CD14-positive monocyte (primary cell): ENCODE data around the gene TRIM40. TPM values are rescaled to one million over a fixed set of nuclear protein-coding genes. Genes with fewer than 3 reads are reported as not detected.
A peak's percentile ranks its signal among the peaks of the same experiment; 100 is the strongest.

Experiments
- DNase-seq, 3 donors: peaks; one replicate each; pipeline ENCODE4 v3.0.0-alpha.2; 2011 to 2022
- H2AFZ ChIP-seq: 2 replicates; pipeline ENCODE4 v1.6.0; 2012; ENCODE audit warnings: mild to moderate bottlenecking, low read depth, low read length, inconsistent platforms; ENCODE audit not compliant: insufficient read depth, poor library complexity, severe bottlenecking
- H3K27ac ChIP-seq, 2 donors: 1 replicate in 1 of 2; 2 replicates in 1 of 2; pipeline ENCODE4 v1.5.1; 2012 to 2013; ENCODE audit warnings: low read length in 2 of 2, control low read depth in 1 of 2, inconsistent platforms in 1 of 2, low read depth in 1 of 2, mild to moderate bottlenecking in 1 of 2
- H3K27me3 ChIP-seq, 2 donors: one replicate each; pipeline versions ENCODE4 v1.6.0 to v1.6.1; 2011 to 2013; ENCODE audit warnings: low read length in 2 of 2; ENCODE audit not compliant: control insufficient read depth in 2 of 2, insufficient read depth in 2 of 2
- H3K36me3 ChIP-seq, 2 donors: replicated peaks in 1 of 2; 1 replicate in 1 of 2; 2 replicates in 1 of 2; pipeline versions ENCODE4 v1.5.1 to v1.6.1; 2012 to 2013; ENCODE audit warnings: low read length in 2 of 2, control low read depth in 1 of 2, inconsistent platforms in 1 of 2, mild to moderate bottlenecking in 1 of 2; ENCODE audit not compliant: insufficient read depth in 2 of 2, control insufficient read depth in 1 of 2
- H3K4me1 ChIP-seq, 2 donors: 1 replicate in 1 of 2; 2 replicates in 1 of 2; pipeline versions ENCODE4 v1.5.1 to v1.6.1; 2012 to 2013; ENCODE audit warnings: low read length in 2 of 2, control low read depth in 1 of 2, inconsistent platforms in 1 of 2, mild to moderate bottlenecking in 1 of 2, moderate library complexity in 1 of 2; ENCODE audit not compliant: insufficient read depth in 2 of 2, control insufficient read depth in 1 of 2
- H3K4me2 ChIP-seq: replicated peaks from 2 replicates; pipeline ENCODE3; 2012; ENCODE audit warnings: low read length, moderate library complexity, mild to moderate bottlenecking; ENCODE audit not compliant: poor library complexity, severe bottlenecking; ENCODE audit errors: extremely low read depth
- H3K4me3 ChIP-seq, 3 experiments: fragments of 200-600 bp in 1 of 3; sonication (generic) in 1 of 3; replicated peaks in 1 of 3; 1 replicate in 2 of 3; 2 replicates in 1 of 3; pipeline ENCODE4 v1.5.1; 2011 to 2013; ENCODE audit warnings: low read length in 3 of 3, mild to moderate bottlenecking in 3 of 3, control low read depth in 2 of 3, low read depth in 2 of 3, inconsistent platforms in 1 of 3, moderate library complexity in 1 of 3
- H3K79me2 ChIP-seq: 2 replicates; pipeline ENCODE4 v1.6.0; 2012; ENCODE audit warnings: mild to moderate bottlenecking, control low read depth, inconsistent platforms, low read length, moderate library complexity; ENCODE audit not compliant: insufficient read depth
- H3K9ac ChIP-seq: 2 replicates; pipeline ENCODE4 v1.6.0; 2017; ENCODE audit warnings: low read length, mild to moderate bottlenecking; ENCODE audit not compliant: insufficient read depth, poor library complexity, severe bottlenecking
- H3K9me3 ChIP-seq, 2 donors: replicated peaks in 1 of 2; 1 replicate in 1 of 2; 2 replicates in 1 of 2; pipeline versions ENCODE4 v1.5.1 to v1.6.1; 2012 to 2013; ENCODE audit warnings: low read length in 2 of 2, control low read depth in 1 of 2; ENCODE audit not compliant: control insufficient read depth in 1 of 2, insufficient read depth in 1 of 2
- H4K20me1 ChIP-seq: 2 replicates; pipeline ENCODE4 v1.6.0; 2012; ENCODE audit warnings: mild to moderate bottlenecking, low read length, control low read depth, moderate library complexity; ENCODE audit not compliant: insufficient read depth
- H3K27ac Mint-ChIP-seq, 7 donors: one replicate each; pipeline ENCODE4 v1.8.0; 2020; ENCODE audit warnings: mild to moderate bottlenecking in 7 of 7, mixed read lengths in 7 of 7, moderate library complexity in 6 of 7, inconsistent platforms in 2 of 7
- H3K27me3 Mint-ChIP-seq, 3 donors: one replicate each; pipeline ENCODE4 v1.8.0; 2021 to 2022; ENCODE audit warnings: low read depth in 3 of 3, mild to moderate bottlenecking in 3 of 3, mixed read lengths in 3 of 3, moderate library complexity in 3 of 3, inconsistent platforms in 1 of 3
- H3K36me3 Mint-ChIP-seq, 2 donors: one replicate each; pipeline ENCODE4 v1.8.0; 2020; ENCODE audit warnings: mixed read lengths in 2 of 2, inconsistent platforms in 1 of 2, mild to moderate bottlenecking in 1 of 2
- H3K4me1 Mint-ChIP-seq: one replicate; pipeline ENCODE4 v1.8.0; 2020; ENCODE audit warnings: mild to moderate bottlenecking, mixed read lengths
- H3K4me3 Mint-ChIP-seq, 2 donors: one replicate each; pipeline ENCODE4 v1.8.0; 2020; ENCODE audit warnings: mild to moderate bottlenecking in 2 of 2, mixed read lengths in 2 of 2, moderate library complexity in 1 of 2
- H3K9me3 Mint-ChIP-seq, 7 donors: one replicate each; pipeline ENCODE4 v1.8.0; 2020 to 2022; ENCODE audit warnings: mixed read lengths in 7 of 7, mild to moderate bottlenecking in 6 of 7, moderate library complexity in 6 of 7, inconsistent platforms in 2 of 7
- CTCF ChIP-seq: fragments of 200-600 bp; IDR thresholded peaks from one replicate; pipeline ENCODE4 v1.8.0; 2022; ENCODE audit warnings: antibody characterized with exemption, mild to moderate bottlenecking
- WGBS: methylation state at CpG from one replicate; pipeline ENCODE4 v1.1.5; 2013; ENCODE audit warnings: missing lambda C conversion rate; ENCODE audit not compliant: insufficient coverage; 5-methylcytosine and 5-hydroxymethylcytosine counted together
- intact Hi-C, 2 donors: fragments of 100-400 bp; cut with micrococcal nuclease; formaldehyde crosslinking; loops; one replicate each; pipeline versions ENCODE4 v1.15.0 to v1.15.1; 2023
- polyA minus RNA-seq: library from RNA; depleted of rRNA, polyadenylated mRNA; stranded (reverse); fragments of >200 nt; gene quantifications from 2 replicates; pipeline ENCODE4 v1.2.3, GENCODE V29; 2012
- polyA plus RNA-seq, 3 donors: library from polyadenylated mRNA; depleted of rRNA in 1 of 3; unstranded in 2 of 3; stranded (reverse) in 1 of 3; fragments of 300-500 nt in 2 of 3; fragments of >200 nt in 1 of 3; fragmentation: Illumina TruSeq in 2 of 3; gene quantifications; 1 replicate in 2 of 3; 2 replicates in 1 of 3; pipeline ENCODE4 v1.2.3, GENCODE V29; 2012 to 2021
- total RNA-seq, 12 experiments: library from RNA in 1 of 12; stranded (reverse) in 1 of 12; fragments of 120-200 nt in 1 of 12; gene quantifications; one replicate each; pipeline ENCODE4 v1.2.4 and lab custom pipeline; 2013 to 2026; ENCODE audit warnings: mixed read lengths in 6 of 12, inconsistent platforms in 1 of 12

Gene TRIM40, protein sequence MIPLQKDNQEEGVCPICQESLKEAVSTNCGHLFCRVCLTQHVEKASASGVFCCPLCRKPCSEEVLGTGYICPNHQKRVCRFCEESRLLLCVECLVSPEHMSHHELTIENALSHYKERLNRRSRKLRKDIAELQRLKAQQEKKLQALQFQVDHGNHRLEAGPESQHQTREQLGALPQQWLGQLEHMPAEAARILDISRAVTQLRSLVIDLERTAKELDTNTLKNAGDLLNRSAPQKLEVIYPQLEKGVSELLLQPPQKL
- total RNA-seq (2013): 0.04 TPM
- polyA plus RNA-seq (not detected), polyA minus RNA-seq (not detected in 2 replicates), total RNA-seq (lab: John Stamatoyannopoulos, UW) (0 to 0.81 (median 0) reads per million in 11 experiments)

- Mint-ChIP-seq H3K27me3 (peaks cover 26 to 32% (median 28%) of the 10 kb centered on the region in 3 donors), H3K27ac (no peak within 1 kb of the TSS), H3K4me3 (peak within 1 kb of the TSS in 1 of 2 donors; percentile 52), H3K36me3 (peaks cover 0 to 2% of the 10 kb centered on the region in 2 donors), H3K4me1 (peaks cover 4% of the 10 kb centered on the region), H3K9me3 (peaks cover 0 to 2% (median 0%) of the 10 kb centered on the region in 7 donors)
- Histone ChIP-seq H3K36me3 (no peaks in the 10 kb centered on the region), H3K9ac (no peak within 1 kb of the TSS), H3K4me1 (no peaks in the 10 kb centered on the region), H2AFZ (no peak within 1 kb of the TSS), H4K20me1 (no peaks in the 10 kb centered on the region), H3K4me3 (no peak within 1 kb of the TSS), H3K9me3 (no peaks in the 10 kb centered on the region), H3K27ac (no peak within 1 kb of the TSS), H3K27me3 (peaks cover 14 to 29% of the 10 kb centered on the region in 2 donors), H3K4me2 (no peak within 1 kb of the TSS), H3K79me2 (no peaks in the 10 kb centered on the region)
- no peak for DNase-seq
- WGBS: no CpG with 5 or more reads among the region's 4 CpGs
- intact Hi-C loops: no loop called here
- no peak for TF ChIP-seq CTCF
These were observed at the start of gene TRIM40 for GRCh38 chr6:30135757-30136156. Gene TRIM40, plus strand, starts transcription at chr6:30136140. Its CDS starts 897 bp downstream, at chr6:30137037.

- Histone ChIP-seq H3K79me2 (no peaks in the 10 kb centered on the region), H4K20me1 (no peaks in the 10 kb centered on the region), H3K4me2 (no peak overlapping the region), H3K9ac (no peak overlapping the region), H3K4me1 (no peaks in the 10 kb centered on the region), H3K9me3 (no peaks in the 10 kb centered on the region), H2AFZ (no peak overlapping the region), H3K27me3 (peaks cover 18 to 41% of the 10 kb centered on the region in 2 donors), H3K36me3 (no peaks in the 10 kb centered on the region), H3K4me3 (no peak overlapping the region), H3K27ac (no peak overlapping the region)
- H3K27me3 Mint-ChIP-seq: peaks cover 28 to 48% (median 34%) of the 10 kb centered on the region in 3 donors
- DNase-seq: no peak
- H3K27ac Mint-ChIP-seq: no peak overlapping the region
- no peak overlapping the region for H3K4me3 Mint-ChIP-seq
- no peak for TF ChIP-seq CTCF
- H3K36me3 Mint-ChIP-seq: no peaks in the 10 kb centered on the region
- peaks cover 0 to 8% (median 5%) of the 10 kb centered on the region in 7 donors for H3K9me3 Mint-ChIP-seq
- no peaks in the 10 kb centered on the region for H3K4me1 Mint-ChIP-seq
- WGBS: 70% methylated on average over 2 of the region's 5 CpGs
- intact Hi-C loops: no loop called here
These were observed 48.1 kb upstream of the TRIM40 start for GRCh38 chr6:30087876-30088275.
